ENCODE measurements around the gene EPHA3.

EPHA3 gene

GRCh38 chr3:89145995-89146394, 38.6 kb downstream of the EPHA3 start:
- DNase-seq (ENCODE audit: low read depth in 2 of 2): no peak

- DNase-seq (ENCODE audit: low read depth in 2 of 2): no peak
These were observed 47.0 kb downstream of the EPHA3 start for GRCh38 chr3:89154416-89154815.

- DNase-seq (ENCODE audit: low read depth in 2 of 2): no peak
These were observed 48.4 kb downstream of the EPHA3 start for GRCh38 chr3:89155811-89156210.

GRCh38 chr3:89157575-89157974, 50.2 kb downstream of the EPHA3 start:
- no peak for DNase-seq (ENCODE audit: low read depth in 2 of 2)

GRCh38 chr3:89159605-89160004, 52.2 kb downstream of the EPHA3 start:
- DNase-seq (ENCODE audit: low read depth in 2 of 2): no peak

GRCh38 chr3:89164774-89165173, 57.4 kb downstream of the EPHA3 start:
- DNase-seq (ENCODE audit: low read depth in 2 of 2): no peak

GRCh38 chr3:89165636-89166263, 58.3 kb downstream of the EPHA3 start:
- DNase-seq (ENCODE audit: low read depth in 2 of 2): no peak

- no peak for DNase-seq (ENCODE audit: low read depth in 2 of 2)
These were observed 64.5 kb downstream of the EPHA3 start for GRCh38 chr3:89171687-89172545.

GRCh38 chr3:89173546-89173945, 66.1 kb downstream of the EPHA3 start:
- DNase-seq (ENCODE audit: low read depth in 2 of 2): no peak

- no peak for DNase-seq (ENCODE audit: low read depth in 2 of 2)
These were observed 72.1 kb downstream of the EPHA3 start for GRCh38 chr3:89179355-89180001.

GRCh38 chr3:89180334-89180733, 72.9 kb downstream of the EPHA3 start:
- DNase-seq (ENCODE audit: low read depth in 2 of 2): no peak

- DNase-seq (ENCODE audit: low read depth in 2 of 2): no peak
These were observed 74.6 kb downstream of the EPHA3 start for GRCh38 chr3:89182056-89182455.

- DNase-seq (ENCODE audit: low read depth in 2 of 2): no peak
These were observed 77.0 kb downstream of the EPHA3 start for GRCh38 chr3:89184151-89184995.

- no peak for DNase-seq (ENCODE audit: low read depth in 2 of 2)
These were observed 79.0 kb downstream of the EPHA3 start for GRCh38 chr3:89186456-89186855.

GRCh38 chr3:89198591-89198990, 91.2 kb downstream of the EPHA3 start:
- DNase-seq (ENCODE audit: low read depth in 2 of 2): no peak

- DNase-seq (ENCODE audit: low read depth in 2 of 2): no peak
These were observed 105.2 kb downstream of the EPHA3 start for GRCh38 chr3:89212619-89213018.

GRCh38 chr3:89216016-89216739, 108.8 kb downstream of the EPHA3 start:
- no peak for DNase-seq (ENCODE audit: low read depth in 2 of 2)

- no peak for DNase-seq (ENCODE audit: low read depth in 2 of 2)
These were observed 109.8 kb downstream of the EPHA3 start for GRCh38 chr3:89217148-89217685.

GRCh38 chr3:89221924-89222323, 114.5 kb downstream of the EPHA3 start:
- DNase-seq (ENCODE audit: low read depth in 2 of 2): no peak

GRCh38 chr3:89223188-89223587, 115.8 kb downstream of the EPHA3 start:
- no peak for DNase-seq (ENCODE audit: low read depth in 2 of 2)

GRCh38 chr3:89227218-89227617, 119.8 kb downstream of the EPHA3 start:
- no peak for DNase-seq (ENCODE audit: low read depth in 2 of 2)
